Activated CD4-positive, alpha-beta T cell treated with anti-CD3 and anti-CD28 coated beads, Interleukin-2, amount 50 U/mL, for 16 hours (primary cell): ENCODE data around the gene CLEC2D.
"Not testable (repeated sequence)": the region's sequence is repeated elsewhere in the genome, so short reads cannot be mapped to it uniquely, and the experiment has no call there.

ENCODE experiments used
- DNase-seq: peaks from one replicate; pipeline ENCODE4 v3.0.0-alpha.2; 2020

CLEC2D gene

GRCh38 chr12:9701380-9702154 lies 32.1 kb downstream of the CLEC2D start:
- DNase-seq: no peak

DNA sequence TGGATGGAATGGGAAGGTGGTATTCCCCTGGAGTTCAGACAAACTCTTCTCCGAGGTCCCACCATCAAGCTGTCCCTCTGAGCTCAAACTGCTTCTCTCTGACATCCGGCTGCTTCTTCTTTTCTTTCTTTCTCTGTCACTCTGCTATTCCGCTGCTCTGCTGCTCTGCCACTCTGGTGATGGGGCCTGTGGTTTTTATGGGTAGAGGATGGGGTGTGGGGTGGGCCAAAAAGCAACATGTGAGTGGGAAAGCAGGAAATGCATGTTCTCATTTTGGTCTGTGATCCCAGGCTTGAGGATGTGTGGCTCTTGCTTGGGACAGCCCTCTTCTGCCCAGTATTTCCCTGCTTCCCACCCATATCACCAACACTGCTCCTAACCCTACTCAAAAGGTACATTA lies 32.7 kb downstream of the CLEC2D start:
- peak; percentile 53 for DNase-seq

GRCh38 chr12:9704561-9704960 lies 35.0 kb downstream of the CLEC2D start:
- DNase-seq: not testable (repeated sequence)

DNA sequence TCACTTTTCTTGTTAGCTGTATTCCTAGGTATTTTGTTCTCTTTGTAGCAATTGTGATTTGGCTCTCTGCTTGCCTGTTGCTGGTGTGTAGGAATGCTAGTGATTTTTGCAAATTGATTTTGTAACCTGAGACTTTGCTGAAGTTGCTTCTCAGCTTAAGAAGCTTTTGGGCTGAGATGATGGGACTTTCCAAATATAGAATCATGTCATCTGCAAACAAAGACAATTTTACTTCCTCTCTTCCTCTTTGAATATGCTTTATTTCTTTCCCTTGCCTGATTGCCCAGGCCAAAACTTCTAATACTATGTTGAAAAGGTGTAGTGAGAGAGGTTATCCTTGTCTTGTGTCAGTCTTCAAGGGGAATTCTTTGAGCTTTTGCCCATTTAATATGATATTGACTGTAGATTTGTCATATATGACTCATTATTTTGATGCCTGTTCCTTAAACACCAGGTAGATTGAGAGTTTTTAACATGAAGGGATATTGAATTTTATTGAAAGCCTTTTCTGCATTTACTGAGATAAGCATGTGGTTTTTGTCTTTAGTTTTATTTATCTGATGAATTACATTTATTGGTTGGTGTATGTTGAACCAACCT lies 36.7 kb downstream of the CLEC2D start:
- DNase-seq: no peak

DNA sequence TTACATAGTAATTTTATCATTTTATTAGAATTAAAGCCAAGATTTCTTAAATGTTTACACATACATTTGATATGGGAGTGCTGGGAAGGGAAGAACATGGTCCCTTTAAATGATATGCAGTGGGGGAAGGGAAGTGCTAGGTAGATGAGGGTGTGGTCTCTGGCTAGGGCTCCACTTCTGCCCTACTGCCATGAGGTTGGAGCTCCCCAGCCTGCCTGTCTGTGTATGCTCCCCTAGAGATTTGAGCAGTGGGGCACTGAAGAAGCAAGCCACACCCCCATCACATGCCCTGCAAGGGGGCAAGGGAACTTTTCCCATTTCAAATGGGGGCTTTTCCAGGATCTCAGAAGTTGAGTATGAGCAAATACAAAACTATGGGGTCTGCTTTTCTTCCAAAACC lies 37.8 kb downstream of the CLEC2D start:
- no peak for DNase-seq

GRCh38 chr12:9707864-9708808 lies 38.6 kb downstream of the CLEC2D start:
- DNase-seq: peak; percentile 70

DNA sequence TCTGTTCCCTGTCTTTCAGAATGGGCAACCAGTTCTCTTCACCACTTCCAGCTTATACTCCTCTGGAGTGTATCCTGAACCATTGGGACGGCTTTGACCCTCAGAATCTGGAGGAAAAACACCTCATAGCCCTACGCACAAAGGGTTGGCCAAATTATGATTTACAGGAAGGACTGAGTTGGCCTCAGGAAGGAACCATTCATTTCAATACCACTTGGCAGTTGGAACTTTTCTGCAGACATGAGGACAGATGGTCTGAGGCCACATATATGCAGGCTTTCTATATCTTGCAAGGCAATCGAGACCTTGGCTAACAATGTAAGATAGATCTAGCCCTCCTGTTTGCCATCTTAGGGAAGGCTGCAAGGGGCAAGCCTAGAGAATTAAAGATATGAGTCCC lies 39.3 kb downstream of the CLEC2D start:
- peak; percentile 46 for DNase-seq

DNA sequence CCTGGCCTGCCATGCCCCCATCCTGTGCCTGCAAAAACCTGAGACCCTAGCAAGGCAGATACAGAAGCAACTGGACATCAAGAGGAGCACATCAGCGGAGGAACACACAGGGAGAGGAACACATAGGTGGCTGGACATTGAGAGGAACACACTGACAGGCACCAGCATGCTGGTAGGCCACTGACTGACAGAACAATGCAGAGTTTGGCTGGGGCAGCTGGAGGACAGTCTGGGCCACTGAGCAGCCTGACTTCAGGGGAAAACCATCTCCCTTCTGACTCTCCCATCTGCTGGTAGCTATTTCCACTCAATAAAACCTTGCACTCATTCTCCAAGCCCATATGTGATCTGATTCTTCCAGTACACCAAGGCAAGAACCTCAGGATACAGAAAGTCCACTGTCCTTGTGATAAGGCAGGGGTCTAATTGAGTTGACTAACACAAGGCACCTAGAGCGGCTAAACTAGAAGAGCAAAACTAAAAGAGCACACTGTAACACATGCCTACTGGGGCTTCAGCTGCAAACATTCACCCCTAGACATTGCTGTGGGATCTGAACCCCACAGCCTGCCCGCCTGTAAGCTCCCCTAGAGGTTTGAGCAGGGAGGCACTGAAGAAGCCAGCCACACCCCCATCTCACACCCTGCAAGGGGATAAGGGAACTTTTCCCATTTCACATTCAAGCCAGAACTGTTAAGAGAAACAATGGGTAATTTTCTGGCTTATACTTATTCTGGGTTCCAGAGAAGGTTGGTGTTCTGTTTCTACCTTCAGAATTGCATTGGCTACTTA lies 41.3 kb downstream of the CLEC2D start:
- no peak for DNase-seq

GRCh38 chr12:9711664-9712063 lies 42.2 kb downstream of the CLEC2D start:
- no peak for DNase-seq

- DNase-seq: not testable (repeated sequence)
Observed at GRCh38 chr12:9713032-9713558, 43.6 kb downstream of the CLEC2D start.

DNA sequence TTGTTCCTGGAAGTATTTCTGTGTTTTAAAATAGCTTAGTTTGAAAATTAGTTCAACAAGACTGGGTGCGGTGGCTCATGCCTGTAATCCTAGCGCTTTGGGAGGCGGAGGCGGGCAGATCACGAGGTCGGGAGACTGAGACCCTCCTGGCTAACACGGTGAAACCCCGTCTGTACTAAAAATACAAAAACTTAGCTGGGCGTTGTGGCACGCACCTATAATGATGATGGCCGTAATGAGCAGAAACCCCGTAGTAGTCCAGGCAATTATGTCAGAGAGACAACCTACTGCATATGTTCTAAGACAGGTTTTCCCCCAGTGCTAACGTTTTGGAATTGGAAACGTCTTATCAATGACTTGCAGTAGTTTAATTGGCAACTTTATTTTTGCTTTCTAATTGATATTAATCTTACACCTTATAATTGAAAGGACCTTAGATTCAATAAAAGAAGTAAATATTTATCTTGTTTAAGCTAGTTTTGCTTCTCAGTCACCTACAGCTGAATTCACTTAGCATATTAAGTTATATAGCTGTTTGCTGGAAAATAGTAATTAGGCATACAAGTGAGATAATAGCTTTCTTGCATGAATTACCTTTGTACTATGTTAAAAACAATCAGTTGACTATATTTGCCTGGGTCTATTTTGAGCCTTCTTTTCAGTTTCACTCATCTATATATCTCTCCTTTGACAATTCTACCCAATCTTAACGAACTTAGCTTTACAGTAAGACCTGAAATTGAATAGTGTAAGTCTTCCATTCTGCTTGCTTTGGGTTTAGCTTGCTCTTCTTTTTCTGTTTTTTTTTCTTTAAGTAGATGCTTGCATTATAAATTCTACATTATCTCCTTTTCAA lies 47.8 kb downstream of the CLEC2D start:
- DNase-seq: no peak

GRCh38 chr12:9718968-9719367 lies 49.5 kb downstream of the CLEC2D start:
- no peak for DNase-seq

- DNase-seq: peak; percentile 59
Observed at GRCh38 chr12:9719790-9720189, 50.3 kb downstream of the CLEC2D start.

- no peak for DNase-seq
Observed at GRCh38 chr12:9721394-9722092, 52.0 kb downstream of the CLEC2D start.

DNA sequence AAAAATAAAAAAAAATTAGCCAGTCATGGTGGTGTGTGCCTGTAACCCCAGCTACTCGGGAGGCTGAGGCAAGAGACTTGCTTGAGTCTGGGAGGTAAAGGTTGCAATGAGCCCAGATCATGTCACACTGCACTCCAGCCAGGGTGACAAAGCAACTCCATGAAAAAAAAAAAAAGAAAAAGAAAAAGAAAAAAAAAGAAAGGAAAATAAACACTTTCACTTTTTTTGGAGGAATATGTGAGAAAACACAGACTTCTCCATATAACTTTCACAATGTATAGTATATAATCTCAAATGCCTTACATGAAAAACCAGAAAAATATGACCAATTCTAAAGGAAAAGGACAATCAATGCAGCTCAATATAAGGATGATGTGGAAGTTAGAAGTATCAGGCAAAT lies 54.5 kb downstream of the CLEC2D start:
- no peak for DNase-seq

DNA sequence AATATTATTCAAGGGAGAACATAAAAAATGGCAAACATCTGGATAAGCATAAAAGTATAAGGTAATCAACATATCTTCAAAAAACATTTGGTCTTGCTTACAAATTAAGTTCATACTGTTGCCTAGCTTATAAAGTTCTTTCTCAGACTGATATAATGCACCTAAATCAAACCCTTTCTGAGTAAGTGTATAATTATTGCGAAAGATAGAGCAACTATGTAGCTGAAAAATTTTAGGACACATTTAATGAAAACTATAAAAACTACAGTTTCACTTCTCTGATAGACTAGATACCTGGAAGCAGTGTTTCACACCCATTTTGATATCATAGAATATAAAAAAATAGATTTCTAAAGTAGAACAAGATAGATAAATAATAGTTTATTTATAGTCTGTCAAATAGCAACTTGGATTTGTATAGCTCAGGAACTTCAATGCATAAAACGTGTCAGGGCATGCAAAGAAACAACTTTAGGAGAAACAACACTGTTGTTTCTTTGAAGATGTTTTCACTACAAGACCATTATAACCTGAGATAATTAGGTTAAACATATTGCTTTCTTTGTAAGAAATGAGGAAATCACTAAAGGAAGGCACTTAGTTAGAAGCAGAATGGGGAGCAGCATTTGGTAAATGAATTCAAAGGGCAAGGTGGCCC lies 55.8 kb downstream of the CLEC2D start:
- no peak for DNase-seq

DNA sequence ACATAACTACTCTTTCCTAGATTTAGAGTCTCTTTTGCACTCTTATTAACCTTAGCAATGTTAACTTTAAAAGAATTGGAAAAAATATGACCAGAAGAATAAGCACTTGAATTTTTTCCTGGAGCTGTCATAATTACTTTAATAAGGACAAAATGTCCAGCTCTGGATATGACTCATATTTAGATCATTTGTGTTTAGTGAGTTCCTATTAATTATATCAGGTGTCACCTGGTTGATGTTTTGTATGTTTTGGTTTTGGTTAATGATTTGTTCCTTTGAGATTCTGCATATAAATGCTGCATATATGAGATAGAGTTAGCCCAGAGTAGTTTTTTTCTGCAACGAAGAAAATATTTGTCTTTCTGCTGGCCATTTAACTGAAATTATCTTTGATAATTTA lies 58.3 kb downstream of the CLEC2D start:
- no peak for DNase-seq

DNA sequence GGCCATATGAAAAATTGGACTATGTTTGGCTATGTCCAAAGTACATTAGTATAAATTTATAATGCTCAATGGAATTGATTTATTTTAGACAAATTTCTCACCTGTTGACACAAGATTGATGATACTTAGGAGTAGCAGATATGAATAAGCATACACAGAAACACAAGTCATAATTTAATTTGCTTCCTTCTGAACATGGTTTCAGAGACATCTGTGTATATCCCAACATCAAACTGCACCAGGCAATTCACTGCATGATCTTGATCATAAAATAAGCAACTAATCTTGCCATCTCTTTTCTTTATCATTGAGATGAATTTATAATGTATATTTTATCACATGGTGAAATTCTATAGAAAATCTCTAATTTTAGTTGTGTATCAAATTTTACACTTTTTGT lies 59.6 kb downstream of the CLEC2D start:
- no peak for DNase-seq

DNA sequence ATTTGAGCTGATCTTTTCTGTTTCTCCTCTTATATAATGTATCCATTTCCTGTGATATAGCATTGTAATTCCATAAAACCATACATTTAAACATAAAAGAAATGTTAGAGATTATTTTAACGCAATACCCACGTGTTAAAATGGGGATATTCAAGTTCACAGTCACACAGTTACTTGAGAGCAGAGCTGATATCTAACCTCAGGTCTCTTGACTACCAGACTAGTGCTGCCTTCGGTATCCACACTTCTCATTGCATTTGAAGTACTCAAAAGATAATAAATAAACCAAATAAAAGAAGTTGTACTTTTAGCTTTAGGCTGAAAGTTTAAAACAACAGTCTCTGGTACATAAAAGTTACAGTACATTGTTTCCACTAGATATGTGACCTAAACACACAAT lies 60.5 kb downstream of the CLEC2D start:
- no peak for DNase-seq

DNA sequence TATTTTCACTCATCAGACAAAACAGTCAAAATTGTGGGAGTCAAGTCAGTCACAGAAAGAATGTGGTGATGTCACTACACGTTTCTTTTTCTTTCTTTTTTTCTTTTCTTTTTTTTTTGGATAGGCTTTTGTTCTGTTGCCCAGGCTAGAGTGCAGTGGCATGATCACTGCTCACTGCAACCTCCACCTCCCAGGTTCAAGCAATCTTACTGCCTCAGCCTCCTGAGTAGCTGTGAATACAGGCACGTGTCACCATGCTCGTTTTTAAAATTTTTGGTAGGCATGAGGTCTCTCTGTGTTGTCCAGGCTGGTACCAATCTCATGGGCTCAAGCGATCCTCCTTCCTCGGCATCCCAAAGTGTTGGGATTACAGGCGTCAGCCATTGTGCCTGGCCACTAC lies 61.1 kb downstream of the CLEC2D start:
- DNase-seq: no peak
